AG09319 (cell line): ENCODE results near the gene FAM181B.

ENCODE experiments used
- DNase-seq: peaks from one replicate; pipeline ENCODE4 v3.0.0-alpha.2; 2010; ENCODE audit warnings: low read depth; ENCODE audit errors: extremely low read depth
- CTCF ChIP-seq: IDR thresholded peaks from 2 replicates; pipeline ENCODE4 v1.5.1; 2011; ENCODE audit warnings: low read depth, mild to moderate bottlenecking, inconsistent platforms, low read length, moderate library complexity

Gene FAM181B

GRCh38 chr11:82732734-82733443 is 775 bp downstream of the FAM181B start:
- no peak for DNase-seq
- no peak for TF ChIP-seq CTCF

- DNase-seq: no peak
Observed at GRCh38 chr11:82732348-82732733, 1.3 kb downstream of the FAM181B start.

DNA sequence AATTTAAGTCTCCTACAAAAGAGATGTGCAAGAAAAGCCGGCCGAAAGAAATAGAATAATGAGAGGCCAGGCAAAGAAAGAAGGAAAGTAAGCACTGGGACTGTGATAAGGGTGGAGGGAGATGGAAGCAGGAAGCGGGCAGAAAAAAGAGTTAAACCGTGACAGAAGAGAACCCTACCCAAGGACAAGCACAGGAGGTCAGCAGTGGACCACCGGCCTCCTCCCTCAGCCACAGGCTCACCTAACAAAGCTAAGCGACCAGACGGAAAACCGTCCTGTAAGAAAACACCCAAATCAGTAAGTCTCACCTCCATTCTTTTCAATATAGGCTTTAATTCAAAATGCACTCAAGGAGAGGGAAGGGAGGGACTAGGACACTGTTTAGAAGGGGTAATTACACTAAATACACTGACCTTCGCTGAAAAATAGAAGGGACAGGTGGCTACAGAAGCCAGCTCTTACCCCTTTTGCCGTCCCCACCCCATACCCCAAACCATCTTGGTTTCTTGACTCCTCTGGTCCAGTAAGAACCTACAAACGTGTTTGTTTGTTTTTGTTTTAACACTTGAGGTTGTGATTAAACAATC is 1.9 kb downstream of the FAM181B start:
- no peak for DNase-seq
- TF ChIP-seq CTCF: no peak

More at GRCh38 chr11:82732348-82732733, 1.3 kb downstream of the FAM181B start:
- no peak for TF ChIP-seq CTCF

DNA sequence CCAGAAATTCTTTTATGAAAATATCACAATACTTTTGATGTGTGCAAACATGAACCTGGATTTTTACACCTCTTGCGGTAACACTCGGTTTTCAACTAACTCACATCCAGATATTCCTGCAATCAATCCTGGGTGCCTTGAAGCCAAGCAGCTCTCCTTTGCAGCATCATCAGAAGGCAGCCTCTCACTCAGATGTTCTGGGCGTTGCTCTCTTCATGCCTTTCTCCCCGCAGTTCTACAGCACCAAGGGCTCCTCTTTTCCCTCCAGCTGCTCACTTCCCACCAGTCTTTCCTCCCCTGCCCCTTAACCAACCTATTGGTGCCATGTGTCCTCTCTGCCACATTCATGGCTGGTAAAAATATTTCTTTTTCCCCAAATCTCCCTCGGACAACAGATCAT is 2.9 kb downstream of the FAM181B start:
- no peak for DNase-seq
- no peak for TF ChIP-seq CTCF

DNA sequence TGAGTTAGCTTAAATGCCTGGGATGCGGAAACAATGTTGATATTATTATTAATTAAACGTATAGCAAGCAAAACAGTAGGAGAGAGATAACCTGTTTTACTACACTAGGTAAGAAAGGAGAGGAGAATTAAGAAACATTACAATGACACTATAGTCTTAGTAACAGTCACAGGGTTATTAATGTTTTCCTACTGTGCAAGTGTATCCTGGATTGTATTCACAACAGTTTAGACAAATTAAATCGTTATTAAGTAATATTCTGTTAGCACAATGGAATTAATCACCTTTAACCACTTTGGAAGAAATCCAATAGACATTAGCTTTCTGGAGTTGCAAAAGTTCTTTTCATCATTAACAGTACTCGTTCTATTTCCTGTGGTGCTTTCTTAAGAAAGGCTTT is 3.4 kb downstream of the FAM181B start:
- TF ChIP-seq CTCF: no peak

DNA sequence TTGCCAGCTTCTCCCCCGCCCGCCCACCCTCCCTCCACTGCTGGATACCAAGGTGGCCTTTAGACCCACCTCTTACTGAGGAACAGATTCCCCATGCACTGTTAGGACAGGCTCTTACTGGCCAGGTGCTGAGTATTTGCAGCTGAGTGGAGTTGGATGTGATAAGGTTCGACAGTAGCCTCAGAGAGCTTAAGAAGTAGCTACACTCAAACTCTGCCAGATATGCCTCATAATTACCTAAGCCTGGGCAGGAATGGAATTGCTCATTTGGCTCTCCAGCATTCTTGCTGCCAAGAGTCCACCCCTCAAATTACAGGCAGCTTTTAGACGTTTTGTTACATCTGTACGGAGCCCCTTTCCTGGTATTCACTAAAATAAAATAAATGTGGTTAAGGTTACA is 9.6 kb downstream of the FAM181B start:
- TF ChIP-seq CTCF: no peak
- DNase-seq: no peak

More for the DNA sequence above, 3.4 kb downstream of the FAM181B start:
- DNase-seq: no peak

GRCh38 chr11:82722231-82722630 is 11.4 kb downstream of the FAM181B start:
- no peak for TF ChIP-seq CTCF
- no peak for DNase-seq
